B cell (primary cell): ENCODE results near the gene EYS. TPM values are rescaled to one million over a fixed set of nuclear protein-coding genes. Genes with fewer than 3 reads are reported as not detected.

Source experiments
- ATAC-seq: fragments of 200-7000 bp; cut with Tn5 transposase; one replicate; pipeline ENCODE4 v1.10.0; 2021; ENCODE audit warnings: low read depth, mild to moderate bottlenecking, moderate number of reproducible peaks, moderate library complexity
- CTCF ChIA-PET: fragments of 350-600 bp; sonication (Branson Sonifier 250); formaldehyde crosslinking; loops from one replicate; lab custom pipeline; 2021; ENCODE audit warnings: antibody characterized with exemption, inconsistent platforms; lab: Charles Lee
- POLR2A ChIA-PET: fragments of 350-600 bp; sonication (Branson Sonifier 250); formaldehyde crosslinking; loops from one replicate; lab custom pipeline; 2021; ENCODE audit warnings: antibody characterized with exemption; lab: Charles Lee
- DNase-seq: peaks from one replicate; pipeline ENCODE4 v3.0.0; 2013
- H2AFZ ChIP-seq: 2 replicates; pipeline ENCODE4 v1.6.1; 2012; ENCODE audit warnings: mild to moderate bottlenecking, low read depth, low read length; ENCODE audit not compliant: insufficient read depth, poor library complexity, severe bottlenecking
- H3K27ac ChIP-seq, 2 donors: 1 replicate in 1 of 2; 2 replicates in 1 of 2; pipeline ENCODE4 v1.5.1; 2012 to 2013; ENCODE audit warnings: low read length in 2 of 2, mild to moderate bottlenecking in 2 of 2, moderate library complexity in 1 of 2
- H3K27me3 ChIP-seq, 4 experiments: fragments of 200-600 bp in 1 of 4; sonication (generic) in 1 of 4; replicated peaks in 1 of 4; 1 replicate in 2 of 4; 2 replicates in 2 of 4; pipeline versions ENCODE4 v1.6.1 to v1.7.0; 2013 to 2016; ENCODE audit warnings: low read length in 3 of 4, mild to moderate bottlenecking in 2 of 4, mixed read lengths in 1 of 4, moderate library complexity in 1 of 4; ENCODE audit not compliant: insufficient read depth in 4 of 4, control insufficient read depth in 3 of 4; ENCODE audit errors: control extremely low read depth in 1 of 4
- H3K36me3 ChIP-seq, 2 experiments: replicated peaks in 1 of 2; 1 replicate in 1 of 2; 2 replicates in 1 of 2; pipeline versions ENCODE4 v1.6.1 to v1.7.1; 2013; ENCODE audit warnings: low read length in 1 of 2; ENCODE audit not compliant: insufficient read depth in 2 of 2, control insufficient read depth in 1 of 2; ENCODE audit errors: control extremely low read depth in 1 of 2, extremely low read depth in 1 of 2
- H3K4me1 ChIP-seq, 2 donors: fragments of 200-600 bp in 1 of 2; sonication (generic) in 1 of 2; 1 replicate in 1 of 2; 2 replicates in 1 of 2; pipeline versions ENCODE4 v1.5.1 to v1.6.1; 2013 to 2017; ENCODE audit warnings: low read length in 2 of 2; ENCODE audit not compliant: control insufficient read depth in 2 of 2, insufficient read depth in 2 of 2
- H3K4me2 ChIP-seq: replicated peaks from 2 replicates; pipeline ENCODE3; 2012; ENCODE audit warnings: mild to moderate bottlenecking, low read depth, low read length; ENCODE audit not compliant: poor library complexity, severe bottlenecking
- H3K4me3 ChIP-seq, 5 experiments: fragments of 200-600 bp in 1 of 5; sonication (generic) in 1 of 5; 1 replicate in 3 of 5; 2 replicates in 2 of 5; pipeline versions ENCODE4 v1.5.1 to v1.7.0; 2011 to 2016; ENCODE audit warnings: low read length in 4 of 5, mild to moderate bottlenecking in 4 of 5, low read depth in 2 of 5, control low read depth in 1 of 5, moderate library complexity in 1 of 5; ENCODE audit not compliant: insufficient read depth in 1 of 5; ENCODE audit errors: control extremely low read depth in 1 of 5, extremely low read depth in 1 of 5
- H3K79me2 ChIP-seq: fragments of 200-600 bp; sonication (generic); one replicate; pipeline ENCODE4 v1.6.0; 2016; ENCODE audit warnings: low read length; ENCODE audit not compliant: control insufficient read depth, insufficient read depth
- H3K9ac ChIP-seq: fragments of 200-600 bp; sonication (generic); 2 replicates; pipeline ENCODE4 v1.6.1; 2017; ENCODE audit warnings: mild to moderate bottlenecking, low read length, moderate library complexity
- H3K9me3 ChIP-seq, 3 donors: one replicate each; pipeline versions ENCODE4 v1.6.1 to v1.7.1; 2013; ENCODE audit warnings: low read length in 2 of 3; ENCODE audit not compliant: control insufficient read depth in 2 of 3, insufficient read depth in 1 of 3; ENCODE audit errors: control extremely low read depth in 1 of 3
- H4K20me1 ChIP-seq: 2 replicates; pipeline ENCODE4 v1.6.0; 2012; ENCODE audit warnings: mild to moderate bottlenecking, low read length; ENCODE audit not compliant: insufficient read depth, control insufficient read depth, poor library complexity, severe bottlenecking
- H3K27ac Mint-ChIP-seq: one replicate; pipeline ENCODE4 v1.8.0; 2021; ENCODE audit warnings: mixed read lengths
- H3K27me3 Mint-ChIP-seq: one replicate; pipeline ENCODE4 v1.8.0; 2021; ENCODE audit warnings: mixed read lengths
- H3K4me1 Mint-ChIP-seq: one replicate; pipeline ENCODE4 v1.8.0; 2021; ENCODE audit warnings: mixed read lengths
- H3K4me3 Mint-ChIP-seq: one replicate; pipeline ENCODE4 v1.8.0; 2021; ENCODE audit warnings: mixed read lengths
- H3K9me3 Mint-ChIP-seq: one replicate; pipeline ENCODE4 v1.8.0; 2022; ENCODE audit warnings: mixed read lengths; ENCODE audit not compliant: insufficient read depth
- CTCF ChIP-seq: fragments of 200-600 bp; IDR thresholded peaks from one replicate; pipeline ENCODE4 v1.8.0; 2022; ENCODE audit warnings: antibody characterized with exemption, mild to moderate bottlenecking
- EZH2 ChIP-seq: IDR thresholded peaks from 2 replicates; pipeline ENCODE4 v1.6.1; 2012; ENCODE audit warnings: borderline replicate concordance, low read depth, mild to moderate bottlenecking, moderate library complexity, low read length; ENCODE audit not compliant: insufficient read depth, poor library complexity, severe bottlenecking
- WGBS: methylation state at CpG from one replicate; pipeline ENCODE4 v1.1.5; 2013; ENCODE audit warnings: missing lambda C conversion rate; ENCODE audit not compliant: insufficient coverage; 5-methylcytosine and 5-hydroxymethylcytosine counted together
- intact Hi-C: fragments of 100-400 bp; cut with micrococcal nuclease; formaldehyde crosslinking; loops from one replicate; pipeline ENCODE4 v1.10.0; 2022
- polyA plus RNA-seq: library from polyadenylated mRNA; depleted of rRNA; stranded (reverse); fragments of >200 nt; gene quantifications from 2 replicates; pipeline ENCODE4 v1.2.3, GENCODE V29; 2012
- total RNA-seq, 2 donors: library from RNA; stranded (reverse); fragments of 120-200 nt in 1 of 2; gene quantifications; 1 replicate in 1 of 2; 2 replicates in 1 of 2; pipeline versions ENCODE4 v1.2.3 to v1.2.4, GENCODE V29; 2013 to 2022

EYS gene
- total and polyA plus RNA-seq, 2 donors (not counting 1 experiment from before 2014, with no cell fraction given), result not detected

GRCh38 chr6:65199683-65200082, 507.3 kb downstream of the EYS start:
- Mint-ChIP-seq H3K4me3 (no peak overlapping the region), H3K27me3 (no peaks in the 10 kb centered on the region), H3K4me1 (no peaks in the 10 kb centered on the region), H3K27ac (no peak overlapping the region), H3K9me3 (no peaks in the 10 kb centered on the region)
- Histone ChIP-seq H3K9ac (no peak overlapping the region), H3K9me3 (peaks cover 0 to 4% (median 0%) of the 10 kb centered on the region in 3 donors), H3K4me3 (no peak overlapping the region), H2AFZ (no peak overlapping the region), H3K4me2 (no peak overlapping the region), H4K20me1 (no peaks in the 10 kb centered on the region), H3K27ac (no peak overlapping the region), H3K4me1 (no peaks in the 10 kb centered on the region), H3K27me3 (no peaks in the 10 kb centered on the region), H3K36me3 (no peaks in the 10 kb centered on the region), H3K79me2 (no peaks in the 10 kb centered on the region)
- no peak for DNase-seq
- intact Hi-C loops, result no loop called here
- TF ChIP-seq EZH2 (no peak), CTCF (no peak)
- ATAC-seq, result no peak
- POLR2A ChIA-PET, result no interaction called here
- CTCF ChIA-PET, result no interaction called here
- 100% methylated on average over 2 of the region's 3 CpGs for WGBS

- Histone ChIP-seq H3K4me1 (no peaks in the 10 kb centered on the region), H3K36me3 (no peaks in the 10 kb centered on the region), H3K4me3 (no peak overlapping the region), H2AFZ (no peak overlapping the region), H3K79me2 (no peaks in the 10 kb centered on the region), H3K27ac (no peak overlapping the region), H3K9ac (no peak overlapping the region), H3K4me2 (no peak overlapping the region), H3K9me3 (peaks cover 0 to 4% (median 0%) of the 10 kb centered on the region in 3 donors), H3K27me3 (no peaks in the 10 kb centered on the region), H4K20me1 (no peaks in the 10 kb centered on the region)
- no peak for TF ChIP-seq EZH2
- no peak for TF ChIP-seq CTCF
- H3K4me1 Mint-ChIP-seq, result no peaks in the 10 kb centered on the region
- no peak overlapping the region for H3K27ac Mint-ChIP-seq
- no CpG with 5 or more reads among the region's 3 CpGs for WGBS
- ATAC-seq, result no peak
- POLR2A ChIA-PET, result no interaction called here
- H3K9me3 Mint-ChIP-seq, result no peaks in the 10 kb centered on the region
- no peak for DNase-seq
- CTCF ChIA-PET, result no interaction called here
- no peaks in the 10 kb centered on the region for H3K27me3 Mint-ChIP-seq
- H3K4me3 Mint-ChIP-seq, result no peak overlapping the region
- intact Hi-C loops, result no loop called here
These were observed 507.9 kb downstream of the EYS start for GRCh38 chr6:65199121-65199520.
